Activated CD8-positive, alpha-beta T cell treated with anti-CD3 and anti-CD28 coated beads for 36 hours (primary cell): ENCODE results near the gene ZNF608. TPM values are rescaled to one million over a fixed set of nuclear protein-coding genes. Genes with fewer than 3 reads are reported as not detected.

Source experiments
- ATAC-seq: fragments of 200-7000 bp; cut with Tn5 transposase; one replicate; pipeline ENCODE4 v1.10.0; 2021; ENCODE audit warnings: mild to moderate bottlenecking, moderate library complexity
- CTCF ChIA-PET: fragments of 350-600 bp; sonication (Branson Sonifier 250); formaldehyde crosslinking; loops from one replicate; lab custom pipeline; 2021; ENCODE audit warnings: antibody characterized with exemption; lab: Charles Lee
- POLR2A ChIA-PET: fragments of 350-600 bp; sonication (Branson Sonifier 250); formaldehyde crosslinking; loops from one replicate; lab custom pipeline; 2021; ENCODE audit warnings: antibody characterized with exemption; lab: Charles Lee
- DNase-seq: peaks from one replicate; pipeline ENCODE4 v3.0.0-alpha.2; 2020
- H3K27ac Mint-ChIP-seq: one replicate; pipeline ENCODE4 v1.8.0; 2021; ENCODE audit warnings: mild to moderate bottlenecking, mixed read lengths
- H3K27me3 Mint-ChIP-seq: one replicate; pipeline ENCODE4 v1.8.0; 2021; ENCODE audit warnings: mixed read lengths
- H3K36me3 Mint-ChIP-seq: one replicate; pipeline ENCODE4 v1.8.0; 2021; ENCODE audit warnings: low read depth, mixed read lengths
- H3K4me1 Mint-ChIP-seq: one replicate; pipeline ENCODE4 v1.8.0; 2021; ENCODE audit warnings: low read depth, mixed read lengths
- H3K4me3 Mint-ChIP-seq: one replicate; pipeline ENCODE4 v1.8.0; 2021; ENCODE audit warnings: mild to moderate bottlenecking, moderate library complexity, mixed read lengths
- H3K9me3 Mint-ChIP-seq: one replicate; pipeline ENCODE4 v1.8.0; 2021; ENCODE audit warnings: mixed read lengths
- intact Hi-C: fragments of 100-400 bp; cut with micrococcal nuclease; formaldehyde crosslinking; loops from one replicate; pipeline ENCODE4 v1.10.0; 2022
- total RNA-seq, 2 experiments: library from RNA; stranded (reverse); gene quantifications; one replicate each; pipeline ENCODE4 v1.2.3, GENCODE V29; 2021
- TF ChIP-seq, protein P1 (sequence below): fragments of 200-600 bp; IDR thresholded peaks from one replicate; pipeline ENCODE4 v1.8.0; 2022; ENCODE audit warnings: antibody characterized with exemption, mild to moderate bottlenecking

Gene ZNF608
- total RNA-seq, 2 experiments from 2014 or later, result not detected

DNA sequence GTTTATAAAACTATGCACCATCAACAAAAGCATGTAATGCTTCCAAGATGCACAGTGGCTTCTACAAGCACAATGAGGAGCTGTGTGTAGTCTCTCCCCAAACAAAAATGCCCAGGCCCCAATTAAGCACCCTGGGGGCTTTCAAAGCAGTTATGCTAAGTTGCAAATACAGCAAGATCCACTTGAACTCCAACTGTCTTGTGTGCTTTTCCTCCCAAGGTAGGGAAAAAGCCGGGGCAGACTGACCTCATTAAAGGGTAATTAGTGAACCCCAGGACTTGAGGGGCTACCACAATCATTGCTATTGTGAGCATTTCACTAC is 13.1 kb downstream of the ZNF608 start:
- Mint-ChIP-seq H3K4me3 (no peak overlapping the region), H3K27ac (no peak overlapping the region), H3K36me3 (no peaks in the 10 kb centered on the region), H3K4me1 (no peaks in the 10 kb centered on the region), H3K27me3 (peaks cover 22% of the 10 kb centered on the region), H3K9me3 (no peaks in the 10 kb centered on the region)
- no peak for ATAC-seq
- TF ChIP-seq, protein P1, sequence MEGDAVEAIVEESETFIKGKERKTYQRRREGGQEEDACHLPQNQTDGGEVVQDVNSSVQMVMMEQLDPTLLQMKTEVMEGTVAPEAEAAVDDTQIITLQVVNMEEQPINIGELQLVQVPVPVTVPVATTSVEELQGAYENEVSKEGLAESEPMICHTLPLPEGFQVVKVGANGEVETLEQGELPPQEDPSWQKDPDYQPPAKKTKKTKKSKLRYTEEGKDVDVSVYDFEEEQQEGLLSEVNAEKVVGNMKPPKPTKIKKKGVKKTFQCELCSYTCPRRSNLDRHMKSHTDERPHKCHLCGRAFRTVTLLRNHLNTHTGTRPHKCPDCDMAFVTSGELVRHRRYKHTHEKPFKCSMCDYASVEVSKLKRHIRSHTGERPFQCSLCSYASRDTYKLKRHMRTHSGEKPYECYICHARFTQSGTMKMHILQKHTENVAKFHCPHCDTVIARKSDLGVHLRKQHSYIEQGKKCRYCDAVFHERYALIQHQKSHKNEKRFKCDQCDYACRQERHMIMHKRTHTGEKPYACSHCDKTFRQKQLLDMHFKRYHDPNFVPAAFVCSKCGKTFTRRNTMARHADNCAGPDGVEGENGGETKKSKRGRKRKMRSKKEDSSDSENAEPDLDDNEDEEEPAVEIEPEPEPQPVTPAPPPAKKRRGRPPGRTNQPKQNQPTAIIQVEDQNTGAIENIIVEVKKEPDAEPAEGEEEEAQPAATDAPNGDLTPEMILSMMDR, result no peak
- POLR2A ChIA-PET, result no interaction called here
- CTCF ChIA-PET, result no interaction called here
- intact Hi-C loops, result no loop called here
- no peak for DNase-seq

DNA sequence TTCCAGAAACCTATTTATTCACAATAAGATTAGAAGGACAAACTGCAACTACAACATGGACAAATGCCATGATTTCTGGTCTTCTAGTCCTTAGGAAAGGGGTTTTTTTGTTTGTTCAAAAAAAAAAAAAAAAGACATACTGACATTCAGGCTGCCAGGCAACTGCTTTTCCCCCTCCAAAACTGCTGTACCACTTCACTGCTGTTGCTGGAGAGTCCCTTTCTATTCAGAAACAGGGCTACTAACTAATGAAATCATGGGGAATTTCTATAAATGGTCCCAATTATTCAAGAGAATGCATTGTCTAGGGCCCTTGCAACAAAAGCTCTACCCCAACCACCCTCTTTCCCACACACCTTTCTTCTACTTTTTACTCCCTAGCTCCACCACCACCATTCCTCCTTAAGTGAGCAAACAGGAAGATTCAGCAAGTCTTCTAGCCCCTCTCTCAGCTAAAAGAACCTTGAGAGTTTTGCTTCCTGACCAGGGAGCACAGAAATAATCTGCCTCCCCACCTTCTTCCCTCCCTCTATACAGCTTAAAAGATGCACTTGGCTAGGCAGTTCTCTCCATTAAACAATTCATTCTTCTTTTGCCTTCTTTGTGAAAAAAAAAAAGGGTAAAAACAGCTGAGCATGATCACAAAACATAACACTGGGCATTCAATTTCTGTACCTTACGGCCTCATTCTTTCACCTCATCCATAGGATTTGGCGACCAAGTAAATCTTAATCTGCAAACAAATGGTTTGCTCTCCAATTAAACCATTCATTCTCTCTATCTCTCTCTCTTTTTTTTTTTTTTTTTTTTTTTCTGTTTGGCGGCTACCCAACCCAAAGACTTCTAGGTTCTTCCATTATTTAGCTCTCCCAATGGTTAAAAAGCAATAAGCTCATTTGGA is 13.8 kb downstream of the ZNF608 start:
- intact Hi-C loops, result no loop called here
- DNase-seq (no peak), ATAC-seq (no peak)
- POLR2A ChIA-PET, result no interaction called here
- no peaks in the 10 kb centered on the region for H3K4me1 Mint-ChIP-seq
- no peaks in the 10 kb centered on the region for H3K9me3 Mint-ChIP-seq
- CTCF ChIA-PET, result no interaction called here
- no peaks in the 10 kb centered on the region for H3K36me3 Mint-ChIP-seq
- TF ChIP-seq, protein P1, result no peak
- H3K27ac Mint-ChIP-seq, result no peak overlapping the region
- peaks cover 22% of the 10 kb centered on the region for H3K27me3 Mint-ChIP-seq
- H3K4me3 Mint-ChIP-seq, result no peak overlapping the region

DNA sequence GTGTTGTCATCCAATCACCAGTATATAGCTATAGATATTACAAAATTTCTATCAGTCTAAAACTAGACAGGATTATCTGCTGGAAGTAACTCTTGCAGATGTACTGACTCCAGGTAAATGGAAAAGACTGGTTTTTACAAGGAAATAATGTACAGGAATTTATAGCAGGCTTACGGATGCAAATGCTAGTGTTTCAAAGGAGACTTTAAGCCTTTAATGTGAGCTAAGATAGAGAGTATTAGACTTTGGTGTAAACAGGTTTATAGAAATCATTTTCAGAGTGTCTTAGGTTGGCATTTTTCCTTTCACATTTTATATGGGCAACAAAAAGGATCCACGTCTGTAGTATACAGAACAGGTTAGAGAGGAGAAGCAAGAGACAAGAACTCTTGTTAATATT is 16.1 kb downstream of the ZNF608 start:
- Mint-ChIP-seq H3K27ac (no peak overlapping the region), H3K4me1 (no peaks in the 10 kb centered on the region), H3K4me3 (no peak overlapping the region), H3K36me3 (no peaks in the 10 kb centered on the region), H3K27me3 (peaks cover 12% of the 10 kb centered on the region), H3K9me3 (no peaks in the 10 kb centered on the region)
- ChIA-PET CTCF (no interaction called here), POLR2A (no interaction called here)
- intact Hi-C loops, result no loop called here
- TF ChIP-seq, protein P1, result no peak
- DNase-seq (no peak), ATAC-seq (no peak)

DNA sequence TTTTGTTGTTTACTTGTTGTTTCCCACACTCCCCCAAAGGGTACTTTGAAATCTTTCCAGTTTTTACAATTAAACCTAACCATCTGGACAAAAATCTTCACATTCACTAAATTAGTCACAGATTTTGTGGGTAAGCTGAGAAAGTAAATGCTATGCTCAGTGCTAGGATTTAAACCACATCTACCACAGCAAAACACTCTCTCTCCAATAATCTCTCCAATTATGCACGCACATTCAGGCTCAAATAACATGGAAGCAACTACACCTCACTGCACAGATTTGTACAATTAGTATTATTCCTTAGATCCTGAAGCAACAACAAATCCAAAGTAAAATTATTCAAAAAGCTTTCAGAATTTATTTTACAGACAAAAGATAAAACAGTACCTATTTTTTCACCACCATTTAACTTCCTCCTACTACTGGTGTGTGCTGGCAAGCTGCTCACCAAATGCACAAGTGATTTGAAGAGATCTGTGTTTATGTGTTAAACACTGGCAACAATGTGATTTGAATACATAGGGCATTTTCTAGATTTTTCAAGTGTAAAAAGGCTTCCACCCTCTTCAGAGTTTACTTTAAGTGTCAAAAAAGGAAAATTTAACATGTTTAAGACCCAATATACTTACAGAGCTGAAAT is 16.6 kb downstream of the ZNF608 start:
- Mint-ChIP-seq H3K27ac (no peak overlapping the region), H3K4me1 (no peaks in the 10 kb centered on the region), H3K27me3 (peaks cover 9% of the 10 kb centered on the region), H3K36me3 (no peaks in the 10 kb centered on the region), H3K4me3 (no peak overlapping the region), H3K9me3 (no peaks in the 10 kb centered on the region)
- TF ChIP-seq, protein P1, result no peak
- DNase-seq (no peak), ATAC-seq (no peak)
- ChIA-PET POLR2A (no interaction called here), CTCF (no interaction called here)
- intact Hi-C loops, result no loop called here

DNA sequence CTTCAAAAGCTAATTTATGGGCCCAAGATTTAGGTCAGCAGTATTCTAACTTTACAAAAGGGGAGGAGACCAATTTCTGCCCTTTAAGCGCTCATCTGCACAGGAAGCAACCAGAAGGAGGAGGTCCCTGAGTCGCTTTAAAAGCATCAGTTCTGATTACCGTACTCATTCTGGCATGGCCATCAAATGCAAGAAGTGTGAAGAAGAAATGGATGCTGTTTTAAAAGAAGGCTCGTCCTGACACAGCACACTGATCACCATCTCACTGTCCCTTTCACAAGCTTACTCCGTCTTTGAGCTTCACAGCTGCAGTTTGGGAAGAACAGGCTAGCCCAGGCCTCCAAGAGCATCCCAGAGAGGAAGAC is 17.5 kb downstream of the ZNF608 start:
- TF ChIP-seq, protein P1, result no peak
- POLR2A ChIA-PET, result no interaction called here

More for the DNA sequence above, 17.5 kb downstream of the ZNF608 start:
- H3K27ac Mint-ChIP-seq, result no peak overlapping the region
- CTCF ChIA-PET, result no interaction called here
- no peaks in the 10 kb centered on the region for H3K36me3 Mint-ChIP-seq
- no peaks in the 10 kb centered on the region for H3K9me3 Mint-ChIP-seq
- intact Hi-C loops, result no loop called here
- no peak for ATAC-seq
- DNase-seq, result no peak
- no peak overlapping the region for H3K4me3 Mint-ChIP-seq
- H3K4me1 Mint-ChIP-seq, result no peaks in the 10 kb centered on the region
- peaks cover 3% of the 10 kb centered on the region for H3K27me3 Mint-ChIP-seq
